B cell (primary cell): ENCODE results near the gene TMEM120A.

Source experiments
- CTCF ChIP-seq: fragments of 200-600 bp; IDR thresholded peaks from one replicate; pipeline ENCODE4 v1.8.0; 2022; ENCODE audit warnings: antibody characterized with exemption, mild to moderate bottlenecking
- EZH2 ChIP-seq: IDR thresholded peaks from 2 replicates; pipeline ENCODE4 v1.6.1; 2012; ENCODE audit warnings: borderline replicate concordance, low read depth, mild to moderate bottlenecking, moderate library complexity, low read length; ENCODE audit not compliant: insufficient read depth, poor library complexity, severe bottlenecking

GRCh38 chr7:75979759-75980429 is 14.5 kb downstream of the TMEM120A start:
- no peak for TF ChIP-seq EZH2
- no peak for TF ChIP-seq CTCF
